GM20000 (cell line): ENCODE measurements around the gene SNX25.
A peak's percentile ranks its signal among the peaks of the same experiment; 100 is the strongest.

Experiments used
- DNase-seq: peaks from one replicate; pipeline ENCODE4 v3.0.0; 2012; ENCODE audit warnings: low spot score
- TF ChIP-seq, protein P1 (sequence below): IDR thresholded peaks from 2 replicates; pipeline ENCODE4 v1.5.1; 2012; ENCODE audit warnings: mild to moderate bottlenecking, control low read depth; ENCODE audit errors: extremely low read depth, missing control alignments

The SNX25 gene

DNA sequence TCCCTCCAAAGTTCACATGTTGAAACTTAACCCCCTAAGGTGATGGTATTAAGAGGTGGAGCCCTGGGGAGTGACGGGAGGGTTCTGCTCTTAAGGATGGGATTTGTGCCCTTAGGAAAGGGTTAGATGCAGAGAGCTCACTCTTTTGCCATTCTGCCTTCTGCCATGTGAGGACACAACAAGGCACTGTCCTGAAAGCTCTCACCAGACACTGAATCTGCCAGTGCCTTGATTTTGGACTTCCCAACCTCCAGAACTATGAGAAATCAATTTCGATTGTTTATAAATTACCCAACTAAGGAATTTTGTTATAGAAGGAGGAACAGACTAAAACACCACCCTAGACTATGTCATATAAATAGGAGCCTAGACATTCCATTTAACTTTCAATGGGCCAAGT lies 174.7 kb downstream of the SNX25 start:
- TF ChIP-seq, protein P1, sequence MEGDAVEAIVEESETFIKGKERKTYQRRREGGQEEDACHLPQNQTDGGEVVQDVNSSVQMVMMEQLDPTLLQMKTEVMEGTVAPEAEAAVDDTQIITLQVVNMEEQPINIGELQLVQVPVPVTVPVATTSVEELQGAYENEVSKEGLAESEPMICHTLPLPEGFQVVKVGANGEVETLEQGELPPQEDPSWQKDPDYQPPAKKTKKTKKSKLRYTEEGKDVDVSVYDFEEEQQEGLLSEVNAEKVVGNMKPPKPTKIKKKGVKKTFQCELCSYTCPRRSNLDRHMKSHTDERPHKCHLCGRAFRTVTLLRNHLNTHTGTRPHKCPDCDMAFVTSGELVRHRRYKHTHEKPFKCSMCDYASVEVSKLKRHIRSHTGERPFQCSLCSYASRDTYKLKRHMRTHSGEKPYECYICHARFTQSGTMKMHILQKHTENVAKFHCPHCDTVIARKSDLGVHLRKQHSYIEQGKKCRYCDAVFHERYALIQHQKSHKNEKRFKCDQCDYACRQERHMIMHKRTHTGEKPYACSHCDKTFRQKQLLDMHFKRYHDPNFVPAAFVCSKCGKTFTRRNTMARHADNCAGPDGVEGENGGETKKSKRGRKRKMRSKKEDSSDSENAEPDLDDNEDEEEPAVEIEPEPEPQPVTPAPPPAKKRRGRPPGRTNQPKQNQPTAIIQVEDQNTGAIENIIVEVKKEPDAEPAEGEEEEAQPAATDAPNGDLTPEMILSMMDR = no peak
- no peak for DNase-seq

DNA sequence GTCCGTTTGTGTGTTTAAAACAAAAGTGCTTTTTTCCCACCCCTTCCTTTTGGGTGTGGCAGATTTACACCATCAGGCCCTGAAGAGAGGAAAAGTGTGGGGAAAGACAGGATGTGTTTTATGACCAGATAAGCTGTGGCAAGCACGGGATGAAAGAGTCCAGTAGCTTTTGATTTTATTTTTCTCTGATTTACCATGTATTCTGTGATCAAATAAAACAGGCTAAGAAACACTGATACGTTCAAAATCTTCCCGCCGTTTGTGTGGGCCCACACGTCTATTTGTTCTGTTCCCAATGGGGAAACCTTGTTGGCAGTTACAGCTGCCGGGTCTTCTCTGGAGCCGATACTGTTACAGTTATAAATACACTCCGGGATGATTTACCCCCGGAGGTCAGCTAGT lies 175.5 kb downstream of the SNX25 start:
- no peak for DNase-seq
- TF ChIP-seq, protein P1 = no peak

DNA sequence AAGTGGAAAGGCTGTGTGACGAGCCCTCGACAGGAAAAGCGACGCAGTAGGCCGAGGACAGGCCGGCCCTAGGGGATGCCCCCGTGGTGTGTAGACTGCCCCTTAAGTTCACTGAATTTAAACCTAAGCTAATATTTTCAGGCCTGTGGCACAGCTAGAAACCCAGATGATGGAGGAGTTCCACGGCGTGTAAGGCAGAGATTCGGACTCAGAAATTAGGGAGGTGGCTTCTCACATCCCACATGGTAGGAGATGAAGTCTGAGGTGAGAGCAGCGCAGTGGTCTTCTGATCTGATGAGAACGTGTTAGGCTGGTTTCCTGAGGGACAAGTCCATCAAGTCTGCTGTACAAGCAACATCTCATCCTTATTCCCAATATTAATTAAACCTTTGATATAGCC lies 178.6 kb downstream of the SNX25 start:
- DNase-seq = no peak
- TF ChIP-seq, protein P1 = no peak

DNA sequence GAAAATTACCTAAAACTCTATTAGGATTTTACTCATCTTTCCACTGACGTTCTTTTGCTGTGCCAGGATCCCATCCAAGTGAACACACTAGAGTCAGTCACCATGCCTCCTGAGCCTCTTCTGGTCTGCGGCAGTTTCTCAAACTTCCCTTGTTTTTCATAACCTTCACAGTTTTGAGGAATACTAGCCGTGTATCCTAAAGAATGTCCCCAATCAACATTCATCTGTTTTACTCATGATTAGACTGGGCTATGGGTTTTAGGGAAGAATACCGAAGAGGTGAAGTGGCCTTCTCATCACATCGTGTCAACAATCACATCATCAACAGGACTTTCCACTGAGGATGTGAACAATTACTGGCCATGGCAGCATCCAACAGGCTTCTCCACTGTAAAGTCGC lies 181.5 kb downstream of the SNX25 start:
- TF ChIP-seq, protein P1 = no peak
- no peak for DNase-seq

DNA sequence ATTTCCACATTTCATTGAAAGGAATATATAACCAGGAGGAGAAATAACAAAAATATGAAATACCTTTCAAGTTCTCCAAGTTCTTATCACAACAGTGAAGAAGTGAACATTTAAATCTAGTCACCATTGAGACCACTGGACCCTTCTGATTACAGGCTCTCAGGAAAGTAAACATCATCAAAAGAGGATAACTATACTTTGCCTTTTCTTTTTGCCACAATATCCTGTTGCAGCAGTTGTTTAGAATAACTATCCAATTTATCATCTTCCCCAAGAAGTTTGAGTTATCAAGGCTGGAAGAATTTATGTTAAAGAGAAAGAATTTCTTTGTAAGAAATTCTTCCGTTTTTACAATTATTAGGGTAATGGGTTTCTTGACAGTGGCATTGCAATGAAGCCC lies 182.8 kb downstream of the SNX25 start:
- DNase-seq = no peak
- TF ChIP-seq, protein P1 = no peak

DNA sequence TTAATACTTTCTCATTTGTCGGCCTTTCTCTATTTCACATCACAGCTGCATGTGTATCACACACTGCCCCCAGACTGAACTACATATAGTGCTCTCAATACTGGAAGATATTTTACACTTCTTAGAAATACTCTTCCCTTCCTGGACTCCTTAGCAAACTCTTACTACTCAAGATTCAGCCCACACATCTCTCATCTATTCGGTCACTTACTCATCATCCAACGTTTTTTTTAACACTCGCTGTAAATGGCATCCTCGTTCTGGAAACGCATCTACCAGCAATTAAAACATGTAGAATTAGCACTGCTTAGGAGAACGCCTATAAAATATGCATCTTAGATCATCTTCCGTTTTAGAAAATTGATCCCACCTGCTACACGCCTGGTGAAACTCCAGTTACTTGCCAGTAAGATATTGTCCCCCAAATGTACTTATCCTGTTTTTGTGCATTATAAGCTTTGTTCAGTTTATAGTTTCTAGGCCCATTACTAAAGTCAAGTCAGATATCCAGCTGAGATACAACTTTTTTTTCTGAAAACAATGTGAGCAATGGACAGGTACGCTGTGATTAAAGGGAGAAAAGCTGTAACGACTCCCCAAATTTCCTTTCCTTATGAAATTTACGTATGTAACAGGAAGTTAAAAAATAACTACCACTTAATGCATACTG lies 185.3 kb downstream of the SNX25 start:
- no peak for DNase-seq
- TF ChIP-seq, protein P1 = no peak

DNA sequence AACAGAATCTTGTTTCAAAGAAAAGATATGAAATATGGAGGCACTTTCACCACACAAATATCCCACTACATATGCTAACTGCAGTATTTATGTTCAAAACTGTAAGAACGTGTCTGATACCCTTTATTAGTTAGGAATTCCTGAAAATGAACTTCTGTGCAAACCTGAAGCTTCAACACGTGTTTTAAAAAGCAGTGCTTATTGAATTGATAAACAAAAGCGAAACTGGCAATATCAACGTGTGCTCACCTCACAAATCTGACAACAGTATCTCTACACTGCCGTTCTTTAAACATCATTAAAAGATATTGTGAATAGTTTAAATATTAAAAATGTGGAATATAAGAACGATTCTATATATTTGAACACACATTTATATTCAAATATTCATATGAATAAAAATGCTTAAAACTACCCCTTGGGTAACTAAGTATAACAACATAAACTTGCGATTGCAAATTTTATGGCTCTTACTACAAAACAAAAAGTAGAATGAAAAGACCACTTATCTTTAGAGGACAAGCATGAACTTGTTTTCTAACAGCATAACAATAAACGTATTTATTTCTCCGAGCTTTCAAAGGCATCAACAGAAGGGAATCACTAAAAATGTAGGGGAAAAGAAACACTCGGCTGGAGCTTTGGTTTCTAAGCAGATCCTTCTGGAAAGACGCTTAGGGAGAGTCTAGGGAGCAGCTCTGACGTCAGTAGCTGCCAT lies 186.0 kb downstream of the SNX25 start, which contains the start of gene LRP2BP:
Gene LRP2BP (minus strand): TSS at position 687 of the 718 bp plus-strand sequence. CDS start 17,738 bp downstream, outside the sequence.
- TF ChIP-seq, protein P1 = no peak
- DNase-seq = peak; percentile 31
